Body of pancreas (tissue), 4 donors: ENCODE results near the gene IFT43. TPM values are rescaled to one million over a fixed set of nuclear protein-coding genes. Genes with fewer than 3 reads are reported as not detected.

Source experiments
- ATAC-seq: fragments of 150-250 bp; one replicate; pipeline ENCODE4 v1.9.1; 2016
- DNase-seq, 4 donors: peaks; one replicate each; pipeline ENCODE4 v3.0.0-alpha.2; 2019
- H3K27ac ChIP-seq, 4 donors: fragments of 200-600 bp; sonication (generic); 1 replicate in 3 of 4; 2 replicates in 1 of 4; pipeline versions ENCODE4 v1.5.1 to v1.6.1; 2016 to 2019; ENCODE audit warnings: mild to moderate bottlenecking in 1 of 4, mixed read lengths in 1 of 4, moderate library complexity in 1 of 4
- H3K27me3 ChIP-seq, 2 donors: fragments of 200-600 bp; sonication (generic); one replicate each; pipeline ENCODE4 v1.6.0; 2016; ENCODE audit warnings: mild to moderate bottlenecking in 1 of 2
- H3K36me3 ChIP-seq, 2 donors: fragments of 200-600 bp; sonication (generic); replicated peaks in 1 of 2; 2 replicates each; pipeline ENCODE4 v1.5.1; 2016; ENCODE audit warnings: low read depth in 2 of 2; ENCODE audit not compliant: insufficient read depth in 1 of 2
- H3K4me1 ChIP-seq: fragments of 200-600 bp; sonication (generic); one replicate; pipeline ENCODE4 v1.6.0; 2016
- H3K4me3 ChIP-seq, 2 donors: fragments of 200-600 bp; sonication (generic); 1 replicate in 1 of 2; 2 replicates in 1 of 2; pipeline ENCODE4 v1.5.1; 2016 to 2019
- H3K9me3 ChIP-seq, 3 donors: fragments of 200-600 bp; sonication (generic); 1 replicate in 2 of 3; 2 replicates in 1 of 3; pipeline ENCODE4 v1.5.1; 2016
- POLR2A ChIP-seq, 3 donors: fragments of 450-650 bp; IDR thresholded peaks; one replicate each; pipeline ENCODE4 v1.6.1; 2016; ENCODE audit warnings: antibody characterized with exemption in 3 of 3, mild to moderate bottlenecking in 2 of 3
- WGBS, 2 donors: methylation state at CpG; one replicate each; pipeline ENCODE4 v1.1.5; 2017; 5-methylcytosine and 5-hydroxymethylcytosine counted together
- intact Hi-C: fragments of 100-400 bp; cut with DNase I; formaldehyde crosslinking; loops from one replicate; pipeline ENCODE4 v1.15.1; 2023
- total RNA-seq, 2 donors: library from RNA; depleted of rRNA; stranded (reverse); fragments of >200 nt; gene quantifications; one replicate each; pipeline ENCODE4 v1.1.0, GENCODE V29; 2016
- TF ChIP-seq, protein P1 (sequence below), 7 experiments: fragments of 450-650 bp in 4 of 7; fragments of 200-600 bp in 3 of 7; sonication (generic) in 3 of 7; IDR thresholded peaks; one replicate each; pipeline ENCODE4 v1.5.1; 2016 to 2019; ENCODE audit warnings: antibody characterized with exemption in 7 of 7

Gene IFT43
- total RNA-seq, 2 donors from 2014 or later, result 15.0 to 18.5 TPM

DNA sequence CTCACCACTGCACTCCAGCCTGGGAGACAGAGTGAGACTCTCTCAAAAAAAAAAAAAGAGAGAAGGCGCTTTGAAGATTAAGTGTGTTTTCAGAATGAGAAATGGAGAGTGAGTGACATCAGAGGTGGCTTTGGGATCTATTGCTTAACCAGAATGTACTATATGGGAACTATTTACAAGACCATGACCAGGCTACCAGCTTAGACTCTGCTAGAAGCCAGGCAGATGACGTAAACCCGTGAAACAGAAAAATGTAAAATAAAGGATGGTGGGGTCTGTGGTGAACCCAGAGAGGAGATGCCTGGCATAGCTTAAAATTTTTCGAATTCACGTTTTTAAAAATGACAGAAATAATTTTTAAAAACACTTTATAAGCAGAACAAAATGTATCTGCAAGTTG lies 82.0 kb downstream of the IFT43 start:
- Histone ChIP-seq H3K36me3 (peaks cover 0 to 2% of the 10 kb centered on the region in 2 donors), H3K4me1 (no peaks in the 10 kb centered on the region), H3K9me3 (no peaks in the 10 kb centered on the region), H3K4me3 (no peak overlapping the region), H3K27ac (no peak overlapping the region), H3K27me3 (no peaks in the 10 kb centered on the region)
- no peak for DNase-seq
- 84 to 97% methylated on average over 5 of the region's 5 CpGs for WGBS, 2 donors
- TF ChIP-seq, protein P1, sequence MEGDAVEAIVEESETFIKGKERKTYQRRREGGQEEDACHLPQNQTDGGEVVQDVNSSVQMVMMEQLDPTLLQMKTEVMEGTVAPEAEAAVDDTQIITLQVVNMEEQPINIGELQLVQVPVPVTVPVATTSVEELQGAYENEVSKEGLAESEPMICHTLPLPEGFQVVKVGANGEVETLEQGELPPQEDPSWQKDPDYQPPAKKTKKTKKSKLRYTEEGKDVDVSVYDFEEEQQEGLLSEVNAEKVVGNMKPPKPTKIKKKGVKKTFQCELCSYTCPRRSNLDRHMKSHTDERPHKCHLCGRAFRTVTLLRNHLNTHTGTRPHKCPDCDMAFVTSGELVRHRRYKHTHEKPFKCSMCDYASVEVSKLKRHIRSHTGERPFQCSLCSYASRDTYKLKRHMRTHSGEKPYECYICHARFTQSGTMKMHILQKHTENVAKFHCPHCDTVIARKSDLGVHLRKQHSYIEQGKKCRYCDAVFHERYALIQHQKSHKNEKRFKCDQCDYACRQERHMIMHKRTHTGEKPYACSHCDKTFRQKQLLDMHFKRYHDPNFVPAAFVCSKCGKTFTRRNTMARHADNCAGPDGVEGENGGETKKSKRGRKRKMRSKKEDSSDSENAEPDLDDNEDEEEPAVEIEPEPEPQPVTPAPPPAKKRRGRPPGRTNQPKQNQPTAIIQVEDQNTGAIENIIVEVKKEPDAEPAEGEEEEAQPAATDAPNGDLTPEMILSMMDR (IDR thresholded peaks at IDR 0.05), result no peak
- no peak for TF ChIP-seq POLR2A (IDR thresholded peaks at IDR 0.05)
- ATAC-seq, result no peak
- intact Hi-C loops, result no loop called here

DNA sequence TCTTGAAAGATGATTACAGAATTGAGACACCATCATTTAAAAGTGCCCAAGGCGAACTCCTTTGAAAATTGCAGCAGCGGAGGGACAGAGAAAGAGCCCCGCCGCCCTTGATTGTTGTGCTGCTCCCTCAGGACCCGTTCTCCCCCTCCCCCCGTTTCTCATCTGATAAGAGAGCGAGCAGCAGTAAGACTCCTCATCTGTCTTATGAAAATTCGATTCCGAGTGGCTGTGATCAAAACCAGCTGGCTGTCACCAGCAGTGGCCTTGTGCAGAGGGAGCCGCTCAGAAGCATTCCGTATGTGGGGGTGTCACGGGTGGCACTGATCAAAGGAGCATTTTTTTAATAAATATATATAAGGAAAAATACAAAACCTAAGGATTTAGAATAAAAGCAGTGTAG lies 88.2 kb downstream of the IFT43 start:
- intact Hi-C loops, result no loop called here

DNA sequence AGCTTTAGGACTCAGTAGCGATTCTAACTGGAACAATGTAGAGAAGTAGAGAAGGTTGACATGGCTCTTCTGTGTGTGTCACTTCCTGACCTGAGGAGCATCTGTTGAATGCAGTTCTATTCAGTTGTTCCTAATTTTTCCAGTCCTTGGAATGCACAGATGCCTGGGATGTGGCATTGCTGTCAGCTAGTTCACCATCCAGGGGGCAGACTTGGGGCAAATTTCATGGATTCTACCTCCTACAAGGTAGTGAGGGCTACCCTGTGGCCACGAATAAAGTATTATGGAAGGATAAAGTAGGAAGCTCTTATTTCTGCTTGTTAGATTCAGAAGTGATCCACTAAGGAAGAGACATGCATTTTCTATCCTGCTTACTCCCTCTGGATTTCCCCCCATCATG lies 91.8 kb downstream of the IFT43 start:
- Histone ChIP-seq H3K4me1 (no peaks in the 10 kb centered on the region), H3K27me3 (no peaks in the 10 kb centered on the region), H3K9me3 (no peaks in the 10 kb centered on the region), H3K36me3 (no peaks in the 10 kb centered on the region), H3K4me3 (no peak overlapping the region), H3K27ac (no peak overlapping the region)
- DNase-seq (no peak), ATAC-seq (no peak)
- 82 to 89% methylated on average over 2 of the region's 2 CpGs for WGBS, 2 donors
- intact Hi-C loops, result no loop called here
- TF ChIP-seq, protein P1 (IDR thresholded peaks at IDR 0.05), result no peak
- TF ChIP-seq POLR2A (IDR thresholded peaks at IDR 0.05), result no peak

More for the DNA sequence above, 88.2 kb downstream of the IFT43 start:
- TF ChIP-seq, protein P1 (IDR thresholded peaks at IDR 0.05), result no peak
- TF ChIP-seq POLR2A (IDR thresholded peaks at IDR 0.05), result no peak
- Histone ChIP-seq H3K4me1 (no peaks in the 10 kb centered on the region), H3K27me3 (no peaks in the 10 kb centered on the region), H3K27ac (no peak overlapping the region), H3K4me3 (no peak overlapping the region), H3K36me3 (no peaks in the 10 kb centered on the region), H3K9me3 (no peaks in the 10 kb centered on the region)
- no peak for DNase-seq
- no peak for ATAC-seq
- 77 to 78% methylated on average over 11 to 12 of the region's 12 CpGs for WGBS, 2 donors

DNA sequence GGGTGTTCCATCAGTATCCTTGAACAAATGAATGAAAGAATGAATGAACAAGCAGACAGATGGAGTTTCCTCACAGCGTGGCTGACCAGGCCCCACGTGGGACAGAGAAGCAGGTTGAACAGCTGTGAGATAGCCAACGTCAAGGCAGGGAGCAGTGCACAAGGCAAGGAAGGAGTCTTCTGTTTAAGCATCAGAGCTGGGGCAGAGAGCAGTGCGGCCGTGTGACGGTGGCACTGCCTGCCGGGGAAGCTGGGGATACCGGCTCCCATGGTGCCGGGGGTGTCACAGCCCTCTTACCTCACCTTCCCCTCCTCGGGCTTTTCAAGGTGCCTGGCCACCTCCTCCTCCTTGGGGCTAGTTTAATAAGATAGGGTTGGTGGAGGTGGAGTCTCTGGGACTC lies 92.9 kb downstream of the IFT43 start:
- ATAC-seq (no peak), DNase-seq (no peak)
- Histone ChIP-seq H3K27ac (no peak overlapping the region), H3K9me3 (no peaks in the 10 kb centered on the region), H3K4me1 (no peaks in the 10 kb centered on the region), H3K36me3 (no peaks in the 10 kb centered on the region), H3K4me3 (no peak overlapping the region), H3K27me3 (no peaks in the 10 kb centered on the region)
- 79 to 81% methylated on average over 8 to 10 of the region's 10 CpGs for WGBS, 2 donors
- intact Hi-C loops, result no loop called here
- TF ChIP-seq, protein P1 (IDR thresholded peaks at IDR 0.05), result no peak
- no peak for TF ChIP-seq POLR2A (IDR thresholded peaks at IDR 0.05)

DNA sequence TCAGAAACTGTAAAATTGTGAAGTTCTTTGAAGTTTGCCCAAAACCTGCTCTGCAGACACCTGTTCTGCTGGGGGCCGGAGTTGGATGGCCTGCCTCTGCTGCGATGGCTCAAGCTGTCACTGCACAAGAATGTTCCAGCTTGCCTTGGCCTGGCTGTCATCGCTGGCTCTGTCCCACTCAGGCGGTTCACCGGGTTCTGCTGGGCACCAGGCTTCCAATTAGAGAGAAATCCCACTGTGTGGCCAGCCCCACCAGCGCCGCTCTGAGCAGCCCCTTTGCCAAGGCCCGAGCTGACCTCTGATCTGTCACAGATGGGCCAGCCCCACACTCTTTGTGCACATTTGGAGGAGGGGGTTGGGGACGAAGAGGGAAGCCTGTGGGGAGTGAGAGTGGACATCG lies 94.5 kb downstream of the IFT43 start:
- Histone ChIP-seq H3K9me3 (no peaks in the 10 kb centered on the region), H3K27me3 (no peaks in the 10 kb centered on the region), H3K36me3 (no peaks in the 10 kb centered on the region), H3K4me3 (no peak overlapping the region), H3K4me1 (no peaks in the 10 kb centered on the region), H3K27ac (no peak overlapping the region)
- 77 to 78% methylated on average over 9 to 10 of the region's 10 CpGs for WGBS, 2 donors
- ATAC-seq (no peak), DNase-seq (no peak)
- TF ChIP-seq, protein P1 (IDR thresholded peaks at IDR 0.05), result no peak
- TF ChIP-seq POLR2A (IDR thresholded peaks at IDR 0.05), result no peak
- intact Hi-C loops, result no loop called here
